Astrocyte of the hippocampus (primary cell): ENCODE measurements around the gene SDHAF1.
"Not testable (repeated sequence)": the region's sequence is repeated elsewhere in the genome, so short reads cannot be mapped to it uniquely, and the experiment has no call there.

ENCODE experiments used
- DNase-seq: peaks from one replicate; pipeline ENCODE4 v3.0.0; 2011; ENCODE audit warnings: low read depth, low spot score

Gene SDHAF1

GRCh38 chr19:36014012-36014924 lies 19.3 kb downstream of the SDHAF1 start, which contains the start of gene ALKBH6:
ALKBH6 (minus strand) TSS chr19:36014213; CDS start chr19:36013397, 816 bp downstream.
- DNase-seq = peak; percentile 100

GRCh38 chr19:36019061-36019670 lies 24.2 kb downstream of the SDHAF1 start:
- no peak for DNase-seq

GRCh38 chr19:36023432-36023831 lies 28.4 kb downstream of the SDHAF1 start:
- no peak for DNase-seq

GRCh38 chr19:36025541-36025940 lies 30.6 kb downstream of the SDHAF1 start:
- no peak for DNase-seq

GRCh38 chr19:36026091-36026876 lies 31.3 kb downstream of the SDHAF1 start:
- DNase-seq = no peak

GRCh38 chr19:36027696-36028095 lies 32.7 kb downstream of the SDHAF1 start:
- DNase-seq = no peak

GRCh38 chr19:36028313-36029041 lies 33.5 kb downstream of the SDHAF1 start:
- no peak for DNase-seq

- DNase-seq = peak; percentile 20
Measured at GRCh38 chr19:36030264-36031148, 35.5 kb downstream of the SDHAF1 start.

- DNase-seq = no peak
Measured at GRCh38 chr19:36031308-36031707, 36.3 kb downstream of the SDHAF1 start.

GRCh38 chr19:36032251-36033104 lies 37.5 kb downstream of the SDHAF1 start, which contains the start of gene CLIP3:
CLIP3 (minus strand) TSS chr19:36032873; CDS start chr19:36032357, 516 bp downstream.
- DNase-seq = peak; percentile 88

- DNase-seq = no peak
Measured at GRCh38 chr19:36040495-36040894, 45.5 kb downstream of the SDHAF1 start.

- not testable (repeated sequence) for DNase-seq
Measured at GRCh38 chr19:36041092-36041491, 46.1 kb downstream of the SDHAF1 start.

GRCh38 chr19:36041831-36042230 lies 46.8 kb downstream of the SDHAF1 start:
- DNase-seq = peak; percentile 69

- no peak for DNase-seq
Measured at GRCh38 chr19:36043952-36044351, 49.0 kb downstream of the SDHAF1 start.
